Measurements from ENCODE around the gene SMIM24. TPM values are rescaled to one million over a fixed set of nuclear protein-coding genes. Genes with fewer than 3 reads are reported as not detected.

Gene SMIM24
- total RNA-seq, 3 donors from 2014 or later (not counting 1 experiment from before 2014, with no cell fraction given), result 0.33 to 0.42 TPM; not detected in 1

DNA sequence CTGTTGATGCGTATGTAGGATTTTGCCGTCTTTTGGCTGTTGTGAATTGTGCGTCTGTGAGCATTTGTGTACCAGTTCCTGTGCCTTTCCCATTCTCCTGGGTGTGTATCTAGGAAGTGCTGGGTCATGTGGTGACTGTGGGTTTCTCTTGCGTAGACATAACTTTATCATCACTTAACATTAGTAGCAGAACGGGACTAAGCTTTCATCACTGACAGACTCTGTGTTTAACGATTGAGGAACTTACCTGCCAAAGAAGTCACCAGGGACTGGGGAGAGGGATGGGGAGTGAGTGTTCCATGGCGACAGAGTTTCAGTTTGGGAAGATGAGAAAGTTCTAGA, 40.8 kb upstream of the SMIM24 start:
- Histone ChIP-seq H3K27ac (ENCODE audit: low read length) (no peak overlapping the region), H3K4me3 (ENCODE audit: low read length) (no peak overlapping the region), H3K36me3 (ENCODE audit: control insufficient read depth, insufficient read depth, low read length) (peaks cover 30% of the 10 kb centered on the region), H3K9me3 (ENCODE audit: control insufficient read depth, insufficient read depth, low read length) (no peaks in the 10 kb centered on the region), H3K4me1 (ENCODE audit: control insufficient read depth, insufficient read depth, low read length) (peaks cover 16% of the 10 kb centered on the region), H3K27me3 (ENCODE audit: control insufficient read depth, insufficient read depth, low read length) (no peaks in the 10 kb centered on the region)
- DNase-seq, result no peak
- TF ChIP-seq, protein P1, sequence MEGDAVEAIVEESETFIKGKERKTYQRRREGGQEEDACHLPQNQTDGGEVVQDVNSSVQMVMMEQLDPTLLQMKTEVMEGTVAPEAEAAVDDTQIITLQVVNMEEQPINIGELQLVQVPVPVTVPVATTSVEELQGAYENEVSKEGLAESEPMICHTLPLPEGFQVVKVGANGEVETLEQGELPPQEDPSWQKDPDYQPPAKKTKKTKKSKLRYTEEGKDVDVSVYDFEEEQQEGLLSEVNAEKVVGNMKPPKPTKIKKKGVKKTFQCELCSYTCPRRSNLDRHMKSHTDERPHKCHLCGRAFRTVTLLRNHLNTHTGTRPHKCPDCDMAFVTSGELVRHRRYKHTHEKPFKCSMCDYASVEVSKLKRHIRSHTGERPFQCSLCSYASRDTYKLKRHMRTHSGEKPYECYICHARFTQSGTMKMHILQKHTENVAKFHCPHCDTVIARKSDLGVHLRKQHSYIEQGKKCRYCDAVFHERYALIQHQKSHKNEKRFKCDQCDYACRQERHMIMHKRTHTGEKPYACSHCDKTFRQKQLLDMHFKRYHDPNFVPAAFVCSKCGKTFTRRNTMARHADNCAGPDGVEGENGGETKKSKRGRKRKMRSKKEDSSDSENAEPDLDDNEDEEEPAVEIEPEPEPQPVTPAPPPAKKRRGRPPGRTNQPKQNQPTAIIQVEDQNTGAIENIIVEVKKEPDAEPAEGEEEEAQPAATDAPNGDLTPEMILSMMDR (IDR thresholded peaks at IDR 0.05), result no peak
- peak in 1 of 3 donors; percentile 17 for ATAC-seq
- Mint-ChIP-seq H3K4me3 (no peak overlapping the region), H3K9me3 (no peaks in the 10 kb centered on the region), H3K27ac (peak overlapping the region in 1 of 2 donors; percentile 47), H3K36me3 (no peaks in the 10 kb centered on the region), H3K27me3 (ENCODE audit: low read depth in 2 of 2) (no peaks in the 10 kb centered on the region), H3K4me1 (peaks cover 15 to 23% of the 10 kb centered on the region in 2 donors)
- intact Hi-C loops (cut with micrococcal nuclease), result no loop called here
- whole genome bisulfite sequencing (ENCODE audit: insufficient coverage), result 81% methylated on average over 6 of the region's 7 CpGs

DNA sequence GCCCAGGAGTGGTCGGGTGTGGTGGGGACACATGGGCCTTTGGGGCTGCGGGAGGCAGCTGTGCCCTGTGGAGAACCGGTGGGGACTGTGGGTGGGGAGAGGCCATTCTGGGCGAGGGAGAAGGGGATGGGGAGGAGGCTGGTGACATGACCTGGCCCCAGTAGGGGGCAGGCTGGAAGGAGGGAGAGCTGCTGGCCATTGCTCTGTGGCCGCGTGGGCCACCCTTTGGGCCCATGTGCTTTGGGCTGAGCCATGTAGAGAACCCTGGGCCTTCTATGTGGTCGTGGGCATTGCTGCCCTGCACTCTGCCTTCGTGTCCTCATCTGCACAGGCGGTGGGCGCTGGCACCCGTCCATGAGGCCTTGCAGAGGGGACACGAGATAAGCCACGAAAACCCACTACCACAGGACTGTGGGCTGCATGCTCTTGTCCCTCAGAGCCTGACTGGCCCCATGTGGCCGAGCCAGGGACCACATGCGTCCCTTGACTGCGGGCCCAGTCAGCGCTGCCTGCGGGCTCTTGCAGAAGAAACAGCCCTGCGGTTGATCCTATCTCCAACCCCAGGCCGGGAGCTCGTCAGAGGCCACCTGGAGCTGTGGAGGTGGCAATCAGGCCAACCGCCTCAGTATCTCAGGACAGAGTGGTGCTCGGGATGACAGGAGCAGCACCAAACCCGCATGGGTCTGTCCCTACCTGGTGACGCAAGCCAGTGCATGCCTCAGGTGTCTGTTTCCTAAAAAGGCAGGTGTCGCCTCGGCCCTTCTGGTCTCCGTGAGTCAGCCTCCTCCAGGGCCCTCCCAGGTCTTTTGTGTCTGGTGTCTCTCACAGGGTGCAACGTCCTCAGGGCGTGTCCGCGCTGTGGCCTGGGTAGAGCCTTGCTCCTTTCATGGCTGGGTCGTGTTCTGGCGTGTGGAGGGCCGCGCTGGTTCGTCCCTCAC, 40.1 kb upstream of the SMIM24 start:
- peaks cover 27% of the 10 kb centered on the region for H3K36me3 ChIP-seq (ENCODE audit: control insufficient read depth, insufficient read depth, low read length)
- peak in 1 of 3 donors; percentile 72 for ATAC-seq
- WGBS (ENCODE audit: insufficient coverage), result 90% methylated on average over 37 of the region's 37 CpGs
- Mint-ChIP-seq H3K27ac (peak overlapping the region in 1 of 2 donors; percentile 47), H3K27me3 (ENCODE audit: low read depth in 2 of 2) (no peaks in the 10 kb centered on the region), H3K4me1 (peaks cover 15 to 23% of the 10 kb centered on the region in 2 donors), H3K9me3 (no peaks in the 10 kb centered on the region), H3K36me3 (no peaks in the 10 kb centered on the region), H3K4me3 (no peak overlapping the region)
- no peak overlapping the region for H3K27ac ChIP-seq (ENCODE audit: low read length)
- no peak overlapping the region for H3K4me3 ChIP-seq (ENCODE audit: low read length)
- H3K9me3 ChIP-seq (ENCODE audit: control insufficient read depth, insufficient read depth, low read length), result no peaks in the 10 kb centered on the region
- peaks cover 20% of the 10 kb centered on the region for H3K4me1 ChIP-seq (ENCODE audit: control insufficient read depth, insufficient read depth, low read length)
- H3K27me3 ChIP-seq (ENCODE audit: control insufficient read depth, insufficient read depth, low read length), result no peaks in the 10 kb centered on the region
- intact Hi-C loops (cut with micrococcal nuclease), result no loop called here
- no peak for DNase-seq
- TF ChIP-seq, protein P1 (IDR thresholded peaks at IDR 0.05), result no peak

DNA sequence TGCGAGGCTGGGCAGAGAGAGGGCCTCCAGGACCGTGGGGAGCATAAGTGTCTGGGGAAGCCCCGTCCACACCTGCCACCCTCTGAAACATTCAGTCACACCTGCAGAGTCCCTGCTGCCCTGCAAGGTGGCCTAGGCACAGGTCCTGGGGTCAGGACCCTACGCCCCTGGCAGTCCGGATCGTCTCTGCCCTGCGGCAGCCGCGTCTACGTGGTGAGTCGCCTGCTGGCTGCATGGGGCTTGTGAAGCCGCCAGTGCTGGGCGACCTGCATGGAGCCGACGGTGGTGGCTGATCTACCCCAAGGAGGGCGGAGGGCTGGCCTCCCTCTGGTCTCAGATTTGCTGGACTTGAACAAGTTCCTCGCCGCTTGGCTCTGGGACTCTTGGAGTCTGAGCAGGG, 38.8 kb upstream of the SMIM24 start:
- intact Hi-C loops (cut with micrococcal nuclease), result no loop called here
- H3K27me3 ChIP-seq (ENCODE audit: control insufficient read depth, insufficient read depth, low read length), result no peaks in the 10 kb centered on the region
- H3K9me3 ChIP-seq (ENCODE audit: control insufficient read depth, insufficient read depth, low read length), result no peaks in the 10 kb centered on the region
- H3K4me1 ChIP-seq (ENCODE audit: control insufficient read depth, insufficient read depth, low read length), result peaks cover 20% of the 10 kb centered on the region
- Mint-ChIP-seq H3K27me3 (ENCODE audit: low read depth in 2 of 2) (no peaks in the 10 kb centered on the region), H3K4me3 (no peak overlapping the region), H3K27ac (no peak overlapping the region), H3K36me3 (no peaks in the 10 kb centered on the region), H3K4me1 (peaks cover 15 to 23% of the 10 kb centered on the region in 2 donors), H3K9me3 (no peaks in the 10 kb centered on the region)
- H3K36me3 ChIP-seq (ENCODE audit: control insufficient read depth, insufficient read depth, low read length), result peaks cover 21% of the 10 kb centered on the region
- no peak overlapping the region for H3K27ac ChIP-seq (ENCODE audit: low read length)
- DNase-seq (no peak), ATAC-seq (no peak)
- TF ChIP-seq, protein P1 (IDR thresholded peaks at IDR 0.05), result no peak
- no peak overlapping the region for H3K4me3 ChIP-seq (ENCODE audit: low read length)
- WGBS (ENCODE audit: insufficient coverage), result 94% methylated on average over 18 of the region's 18 CpGs
